Stimulated activated naive CD4-positive, alpha-beta T cell treated with Interleukin-2 at 50 U/mL for 16 hours (primary cell): ENCODE data around the gene CHEK2.
"Not testable (repeated sequence)": the region's sequence is repeated elsewhere in the genome, so short reads cannot be mapped to it uniquely, and the experiment has no call there.

Source experiments
- DNase-seq: peaks from one replicate; lab custom pipeline; 2025; lab: John Stamatoyannopoulos, UW

The CHEK2 gene

GRCh38 chr22:28689796-28690195 lies 51.8 kb downstream of the CHEK2 start:
- DNase-seq: not testable (repeated sequence)

- not testable (repeated sequence) for DNase-seq
Observed at GRCh38 chr22:28682966-28683365, 58.7 kb downstream of the CHEK2 start.

- not testable (repeated sequence) for DNase-seq
Observed at GRCh38 chr22:28680813-28681490, 60.7 kb downstream of the CHEK2 start.

- not testable (repeated sequence) for DNase-seq
Observed at GRCh38 chr22:28679611-28680287, 61.9 kb downstream of the CHEK2 start, which contains the start of gene TTC28. Gene TTC28 (minus strand): TSS chr22:28679840. CDS start chr22:28679723, 117 bp downstream.

- not testable (repeated sequence) for DNase-seq
Observed at GRCh38 chr22:28678778-28679610, 62.6 kb downstream of the CHEK2 start.

GRCh38 chr22:28678170-28678569 lies 63.5 kb downstream of the CHEK2 start:
- not testable (repeated sequence) for DNase-seq

GRCh38 chr22:28674121-28674563 lies 67.5 kb downstream of the CHEK2 start:
- no peak for DNase-seq

GRCh38 chr22:28670756-28671155 lies 70.9 kb downstream of the CHEK2 start:
- no peak for DNase-seq

GRCh38 chr22:28670161-28670560 lies 71.5 kb downstream of the CHEK2 start:
- no peak for DNase-seq

- no peak for DNase-seq
Observed at GRCh38 chr22:28669387-28669786, 72.2 kb downstream of the CHEK2 start.

- DNase-seq: not testable (repeated sequence)
Observed at GRCh38 chr22:28663569-28663942, 78.1 kb downstream of the CHEK2 start.

- DNase-seq: no peak
Observed at GRCh38 chr22:28658448-28658847, 83.2 kb downstream of the CHEK2 start.

- no peak for DNase-seq
Observed at GRCh38 chr22:28656181-28656580, 85.4 kb downstream of the CHEK2 start.

- DNase-seq: no peak
Observed at GRCh38 chr22:28650463-28650862, 91.2 kb downstream of the CHEK2 start.

- no peak for DNase-seq
Observed at GRCh38 chr22:28648792-28649191, 92.8 kb downstream of the CHEK2 start.

- no peak for DNase-seq
Observed at GRCh38 chr22:28647216-28647615, 94.4 kb downstream of the CHEK2 start.

GRCh38 chr22:28639321-28639720 lies 102.3 kb downstream of the CHEK2 start:
- no peak for DNase-seq
